ENCODE results near the gene CELF2. TPM values are rescaled to one million over a fixed set of nuclear protein-coding genes. Genes with fewer than 3 reads are reported as not detected.

Gene CELF2
- total RNA-seq, 1 donor from 2014 or later = 33.8 TPM

DNA sequence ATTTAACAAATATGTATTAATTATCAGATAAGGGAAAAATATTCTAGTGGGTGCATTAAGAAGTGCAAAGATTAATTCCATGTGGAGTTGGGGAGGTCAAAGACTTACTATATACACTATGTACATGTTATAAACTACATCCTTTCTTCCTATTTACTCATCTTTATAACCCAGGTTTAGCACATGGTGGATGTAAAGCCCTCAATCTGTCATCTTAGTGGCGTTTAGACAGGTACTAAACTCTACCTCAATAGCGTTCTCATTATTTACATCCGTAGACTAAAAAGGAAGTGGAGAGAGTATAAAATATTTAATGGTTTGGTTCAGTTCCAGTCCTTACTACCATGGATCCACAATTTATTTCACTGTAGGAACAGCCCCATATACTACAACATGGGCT, 14.8 kb upstream of the CELF2 start:
- Mint-ChIP-seq H3K27ac (ENCODE audit: unreplicated experiment) (no peak overlapping the region), H3K4me1 (ENCODE audit: unreplicated experiment) (peaks cover 2% of the 10 kb centered on the region), H3K4me3 (ENCODE audit: unreplicated experiment) (no peak overlapping the region)

DNA sequence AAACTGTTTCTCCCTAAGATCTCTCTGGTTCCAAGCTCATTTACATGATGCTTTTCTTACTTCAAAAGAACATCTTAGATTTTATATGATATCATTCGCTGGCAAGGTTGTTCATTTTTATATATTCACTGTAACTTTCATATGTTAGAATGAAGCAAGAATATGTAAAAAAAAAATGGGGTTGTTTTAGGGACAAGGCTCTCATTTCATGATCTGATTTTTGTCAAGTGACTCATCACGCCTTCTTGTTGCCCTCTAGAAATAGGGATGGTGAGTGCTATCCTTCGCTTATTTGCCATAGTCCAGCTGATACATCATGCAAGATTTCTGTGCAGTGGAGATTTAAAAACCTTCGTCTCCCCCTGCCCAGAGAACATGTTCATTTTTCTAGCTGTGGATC, 14.0 kb upstream of the CELF2 start:
- Mint-ChIP-seq H3K27me3 (ENCODE audit: unreplicated experiment) (peaks cover 9% of the 10 kb centered on the region), H3K4me1 (ENCODE audit: unreplicated experiment) (peaks cover 2% of the 10 kb centered on the region)
- no peak for DNase-seq (ENCODE audit: extremely low spot score, unreplicated experiment)

More for the DNA sequence above, 14.8 kb upstream of the CELF2 start:
- H3K9me3 Mint-ChIP-seq (ENCODE audit: unreplicated experiment) = no peaks in the 10 kb centered on the region
- H3K36me3 Mint-ChIP-seq (ENCODE audit: unreplicated experiment) = no peaks in the 10 kb centered on the region
- H3K27me3 Mint-ChIP-seq (ENCODE audit: unreplicated experiment) = peaks cover 9% of the 10 kb centered on the region
- no peak for DNase-seq (ENCODE audit: extremely low spot score, unreplicated experiment)
- TF ChIP-seq, protein P1, sequence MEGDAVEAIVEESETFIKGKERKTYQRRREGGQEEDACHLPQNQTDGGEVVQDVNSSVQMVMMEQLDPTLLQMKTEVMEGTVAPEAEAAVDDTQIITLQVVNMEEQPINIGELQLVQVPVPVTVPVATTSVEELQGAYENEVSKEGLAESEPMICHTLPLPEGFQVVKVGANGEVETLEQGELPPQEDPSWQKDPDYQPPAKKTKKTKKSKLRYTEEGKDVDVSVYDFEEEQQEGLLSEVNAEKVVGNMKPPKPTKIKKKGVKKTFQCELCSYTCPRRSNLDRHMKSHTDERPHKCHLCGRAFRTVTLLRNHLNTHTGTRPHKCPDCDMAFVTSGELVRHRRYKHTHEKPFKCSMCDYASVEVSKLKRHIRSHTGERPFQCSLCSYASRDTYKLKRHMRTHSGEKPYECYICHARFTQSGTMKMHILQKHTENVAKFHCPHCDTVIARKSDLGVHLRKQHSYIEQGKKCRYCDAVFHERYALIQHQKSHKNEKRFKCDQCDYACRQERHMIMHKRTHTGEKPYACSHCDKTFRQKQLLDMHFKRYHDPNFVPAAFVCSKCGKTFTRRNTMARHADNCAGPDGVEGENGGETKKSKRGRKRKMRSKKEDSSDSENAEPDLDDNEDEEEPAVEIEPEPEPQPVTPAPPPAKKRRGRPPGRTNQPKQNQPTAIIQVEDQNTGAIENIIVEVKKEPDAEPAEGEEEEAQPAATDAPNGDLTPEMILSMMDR (IDR thresholded peaks at IDR 0.05) = no peak

DNA sequence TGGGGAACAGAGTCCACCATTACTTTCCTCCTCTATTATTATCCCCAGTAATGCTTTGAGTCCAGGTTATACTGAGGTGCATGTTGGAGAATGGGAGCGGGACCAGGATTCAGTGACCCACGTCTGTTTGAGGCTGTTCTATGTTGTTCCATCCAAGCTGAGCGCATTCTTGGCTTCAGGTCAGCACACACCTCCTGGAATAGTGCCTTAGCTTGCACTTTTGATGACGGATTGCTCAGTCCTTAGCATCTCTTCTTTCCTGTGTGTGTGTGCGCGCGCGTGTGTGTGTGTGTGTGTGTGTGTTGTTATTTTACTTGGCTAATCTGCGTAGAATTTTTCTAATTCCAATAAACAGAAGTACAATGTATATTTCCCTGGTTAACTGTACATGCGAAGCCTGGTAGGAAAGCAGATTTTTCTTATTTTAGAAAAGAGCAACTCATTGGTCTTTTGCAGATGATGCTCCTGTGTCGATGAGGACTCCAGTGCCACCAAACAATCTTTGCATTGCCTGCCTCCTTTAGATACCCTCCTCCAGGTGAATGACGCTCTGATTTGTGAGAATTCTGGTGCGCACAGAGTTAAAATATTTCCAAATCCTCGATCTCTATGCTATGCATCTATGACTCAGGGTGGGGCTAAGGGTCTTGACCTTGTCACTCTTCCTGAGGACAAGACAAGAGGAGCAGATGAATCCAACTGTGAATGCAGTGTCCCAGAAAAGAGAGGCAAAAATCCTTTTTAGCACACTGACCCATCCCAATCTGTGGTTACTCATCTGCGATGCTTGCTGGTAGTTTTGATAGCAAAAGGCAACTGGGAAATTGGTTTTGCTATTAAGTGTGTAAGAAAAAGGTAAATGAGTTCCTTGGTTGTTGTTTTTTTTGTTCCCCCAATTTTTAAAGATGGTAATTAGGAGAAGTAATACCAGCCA, 13.3 kb upstream of the CELF2 start:
- H3K4me3 Mint-ChIP-seq (ENCODE audit: unreplicated experiment) = no peak overlapping the region
- no peak for DNase-seq (ENCODE audit: extremely low spot score, unreplicated experiment)
- H3K9me3 Mint-ChIP-seq (ENCODE audit: unreplicated experiment) = no peaks in the 10 kb centered on the region
- peaks cover 9% of the 10 kb centered on the region for H3K27me3 Mint-ChIP-seq (ENCODE audit: unreplicated experiment)
- H3K27ac Mint-ChIP-seq (ENCODE audit: unreplicated experiment) = no peak overlapping the region
- H3K36me3 Mint-ChIP-seq (ENCODE audit: unreplicated experiment) = no peaks in the 10 kb centered on the region
- TF ChIP-seq, protein P1 (IDR thresholded peaks at IDR 0.05) = no peak
- peaks cover 2% of the 10 kb centered on the region for H3K4me1 Mint-ChIP-seq (ENCODE audit: unreplicated experiment)

More for the DNA sequence above, 14.0 kb upstream of the CELF2 start:
- no peaks in the 10 kb centered on the region for H3K36me3 Mint-ChIP-seq (ENCODE audit: unreplicated experiment)
- H3K9me3 Mint-ChIP-seq (ENCODE audit: unreplicated experiment) = no peaks in the 10 kb centered on the region
- H3K27ac Mint-ChIP-seq (ENCODE audit: unreplicated experiment) = no peak overlapping the region
- TF ChIP-seq, protein P1 (IDR thresholded peaks at IDR 0.05) = no peak
- no peak overlapping the region for H3K4me3 Mint-ChIP-seq (ENCODE audit: unreplicated experiment)

DNA sequence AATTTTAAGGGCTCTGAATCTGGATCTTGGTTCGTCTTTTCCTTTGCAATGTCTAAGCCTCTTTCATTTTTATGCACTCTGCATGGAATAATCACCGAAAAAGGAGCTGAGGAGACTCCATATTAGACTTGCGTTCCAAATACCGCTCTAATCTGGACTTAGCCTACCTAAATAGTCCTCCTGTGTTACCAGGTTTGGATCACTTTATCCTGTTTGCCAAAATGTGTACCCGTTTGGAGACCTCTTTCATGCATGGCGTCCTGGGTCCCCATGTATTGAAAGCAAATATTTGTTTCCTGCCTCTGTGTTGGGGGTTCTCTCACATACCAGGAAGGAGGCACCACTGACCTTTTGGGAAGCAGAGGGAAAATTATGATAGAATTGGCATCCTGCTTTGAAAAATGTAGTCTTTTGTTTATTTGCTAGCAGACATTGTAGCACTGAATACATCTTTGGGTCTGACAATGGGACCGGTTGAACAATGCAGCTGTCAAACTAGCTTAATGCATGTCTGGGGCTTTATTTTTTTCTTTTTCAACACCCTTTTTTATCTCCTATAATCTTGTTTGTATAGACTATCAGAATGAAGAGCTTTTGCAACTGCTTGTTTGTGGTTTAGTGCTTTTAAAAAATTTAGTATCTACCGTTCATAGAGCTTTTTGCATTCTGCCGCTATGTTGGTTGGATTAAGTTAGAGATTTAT, 11.8 kb upstream of the CELF2 start:
- DNase-seq (ENCODE audit: extremely low spot score, unreplicated experiment) = no peak

More for the DNA sequence above, 11.8 kb upstream of the CELF2 start:
- Mint-ChIP-seq H3K4me3 (ENCODE audit: unreplicated experiment) (no peak overlapping the region), H3K4me1 (ENCODE audit: unreplicated experiment) (peaks cover 2% of the 10 kb centered on the region), H3K36me3 (ENCODE audit: unreplicated experiment) (no peaks in the 10 kb centered on the region), H3K9me3 (ENCODE audit: unreplicated experiment) (no peaks in the 10 kb centered on the region), H3K27ac (ENCODE audit: unreplicated experiment) (no peak overlapping the region), H3K27me3 (ENCODE audit: unreplicated experiment) (peaks cover 9% of the 10 kb centered on the region)
- TF ChIP-seq, protein P1 (IDR thresholded peaks at IDR 0.05) = no peak

Measured in osteocyte (in vitro differentiated cells).